NB4 (cell line): ENCODE data around the gene FHDC1.

Experiments
- DNase-seq: peaks from one replicate; pipeline ENCODE4 v3.0.0; 2010; ENCODE audit warnings: low read depth
- H3K4me3 ChIP-seq: one replicate; pipeline ENCODE4 v1.5.1; 2011; ENCODE audit warnings: mild to moderate bottlenecking, low read depth, low read length, moderate library complexity
- MYC ChIP-seq: IDR thresholded peaks from 2 replicates; pipeline ENCODE4 v1.6.1; 2011; ENCODE audit warnings: low read depth, low read length
- POLR2A ChIP-seq: IDR thresholded peaks from 2 replicates; pipeline ENCODE4 v1.6.1; 2011; ENCODE audit warnings: mild to moderate bottlenecking; ENCODE audit not compliant: insufficient read length; ENCODE audit errors: extremely low read depth
- TF ChIP-seq, protein P1 (sequence below): IDR thresholded peaks from 2 replicates; pipeline ENCODE4 v1.6.1; 2011; ENCODE audit warnings: low read depth, low read length
- TF ChIP-seq, protein P2 (sequence below): IDR thresholded peaks from one replicate; pipeline ENCODE4 v1.5.1; 2012; ENCODE audit warnings: low read depth, low read length

The FHDC1 gene

GRCh38 chr4:152919826-152920225 is 16.3 kb upstream of the FHDC1 start:
- TF ChIP-seq MYC = no peak
- no peak for TF ChIP-seq POLR2A
- no peak overlapping the region for H3K4me3 ChIP-seq
- DNase-seq = no peak

DNA sequence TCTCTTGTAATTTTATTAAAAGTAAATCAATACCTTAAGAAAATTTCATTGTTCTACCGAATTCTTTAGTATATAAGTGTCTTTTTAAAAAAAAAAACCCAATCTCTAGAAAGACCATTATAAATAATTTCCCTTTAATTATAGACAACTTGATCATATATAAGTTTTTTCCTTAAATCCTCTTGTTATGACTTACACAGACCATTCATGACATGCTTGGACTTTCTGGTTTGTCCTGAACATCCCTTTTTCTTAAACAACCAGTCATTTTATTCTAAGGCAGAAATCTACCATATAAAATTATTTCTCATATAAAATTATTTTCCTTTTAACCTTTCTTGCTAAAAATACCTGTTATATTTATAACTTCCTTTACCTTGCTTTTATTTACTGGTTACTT is 15.4 kb upstream of the FHDC1 start:
- H3K4me3 ChIP-seq = no peak overlapping the region
- DNase-seq = peak; percentile 33
- TF ChIP-seq, protein P1, sequence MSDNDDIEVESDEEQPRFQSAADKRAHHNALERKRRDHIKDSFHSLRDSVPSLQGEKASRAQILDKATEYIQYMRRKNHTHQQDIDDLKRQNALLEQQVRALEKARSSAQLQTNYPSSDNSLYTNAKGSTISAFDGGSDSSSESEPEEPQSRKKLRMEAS = no peak
- TF ChIP-seq POLR2A = no peak
- TF ChIP-seq, protein P2, sequence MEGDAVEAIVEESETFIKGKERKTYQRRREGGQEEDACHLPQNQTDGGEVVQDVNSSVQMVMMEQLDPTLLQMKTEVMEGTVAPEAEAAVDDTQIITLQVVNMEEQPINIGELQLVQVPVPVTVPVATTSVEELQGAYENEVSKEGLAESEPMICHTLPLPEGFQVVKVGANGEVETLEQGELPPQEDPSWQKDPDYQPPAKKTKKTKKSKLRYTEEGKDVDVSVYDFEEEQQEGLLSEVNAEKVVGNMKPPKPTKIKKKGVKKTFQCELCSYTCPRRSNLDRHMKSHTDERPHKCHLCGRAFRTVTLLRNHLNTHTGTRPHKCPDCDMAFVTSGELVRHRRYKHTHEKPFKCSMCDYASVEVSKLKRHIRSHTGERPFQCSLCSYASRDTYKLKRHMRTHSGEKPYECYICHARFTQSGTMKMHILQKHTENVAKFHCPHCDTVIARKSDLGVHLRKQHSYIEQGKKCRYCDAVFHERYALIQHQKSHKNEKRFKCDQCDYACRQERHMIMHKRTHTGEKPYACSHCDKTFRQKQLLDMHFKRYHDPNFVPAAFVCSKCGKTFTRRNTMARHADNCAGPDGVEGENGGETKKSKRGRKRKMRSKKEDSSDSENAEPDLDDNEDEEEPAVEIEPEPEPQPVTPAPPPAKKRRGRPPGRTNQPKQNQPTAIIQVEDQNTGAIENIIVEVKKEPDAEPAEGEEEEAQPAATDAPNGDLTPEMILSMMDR = no peak
- TF ChIP-seq MYC = no peak

- no peak overlapping the region for H3K4me3 ChIP-seq
- TF ChIP-seq MYC = no peak
- TF ChIP-seq, protein P1 = no peak
- no peak for TF ChIP-seq POLR2A
- TF ChIP-seq, protein P2 = no peak
- DNase-seq = no peak
Measured at GRCh38 chr4:152921284-152921683, 14.8 kb upstream of the FHDC1 start.

GRCh38 chr4:152925851-152926250 is 10.3 kb upstream of the FHDC1 start:
- TF ChIP-seq, protein P2 = no peak
- TF ChIP-seq MYC = no peak
- TF ChIP-seq, protein P1 = no peak
- no peak for TF ChIP-seq POLR2A
- no peak overlapping the region for H3K4me3 ChIP-seq
- DNase-seq = no peak

DNA sequence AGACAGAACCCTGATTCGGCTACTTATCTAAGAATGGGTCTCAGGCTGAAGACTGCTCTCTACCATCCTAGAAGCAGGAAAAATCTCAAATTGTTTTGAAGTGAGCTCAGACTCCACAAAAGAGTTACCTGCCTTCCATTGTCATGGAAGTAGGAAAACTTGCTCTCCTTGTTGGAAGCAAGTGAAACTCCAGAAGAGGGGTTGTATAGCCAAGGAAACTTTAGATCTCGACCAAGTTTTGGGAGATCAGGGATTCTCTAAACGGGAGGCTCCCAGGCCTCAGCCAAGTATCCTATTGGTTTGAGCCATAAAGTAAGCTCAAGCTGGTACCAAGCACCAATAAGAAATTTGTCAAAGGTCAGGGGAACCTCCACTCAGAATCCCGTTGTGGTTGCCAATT is 9.2 kb upstream of the FHDC1 start:
- TF ChIP-seq, protein P1 = no peak
- TF ChIP-seq POLR2A = no peak
- TF ChIP-seq MYC = no peak
- TF ChIP-seq, protein P2 = no peak
- H3K4me3 ChIP-seq = no peak overlapping the region

DNA sequence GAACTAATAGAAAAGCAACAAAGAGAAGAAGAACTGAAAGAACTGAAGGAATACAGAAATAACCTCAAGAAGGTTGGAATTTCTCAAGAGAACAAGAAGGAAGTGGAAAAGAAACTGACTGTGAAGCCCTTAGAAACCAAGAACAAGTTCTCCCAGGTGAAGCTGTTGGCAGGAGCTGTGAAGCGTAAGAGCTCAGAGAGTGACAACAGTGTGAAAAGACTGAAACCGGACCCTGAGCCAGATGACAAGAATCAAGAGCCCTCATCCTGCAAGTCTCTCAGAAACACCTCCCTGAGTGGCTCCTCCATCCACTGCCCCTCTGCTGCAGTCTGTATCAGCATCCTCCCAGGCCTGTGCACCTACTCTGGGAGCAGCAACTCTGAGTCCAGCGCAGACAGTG is 8.4 kb upstream of the FHDC1 start:
- DNase-seq = no peak
- H3K4me3 ChIP-seq = no peak overlapping the region
- TF ChIP-seq, protein P2 = no peak
- TF ChIP-seq, protein P1 = no peak
- no peak for TF ChIP-seq MYC
- no peak for TF ChIP-seq POLR2A

More for the DNA sequence above, 9.2 kb upstream of the FHDC1 start:
- no peak for DNase-seq
